ENCODE measurements around the gene ARMH1.
A peak's percentile ranks its signal among the peaks of the same experiment; 100 is the strongest.

The ARMH1 gene

GRCh38 chr1:44672254-44672955 is 2.1 kb upstream of the ARMH1 start:
- DNase-seq = peak; percentile 28

- no peak for DNase-seq
Observed at GRCh38 chr1:44672961-44673674, 1.4 kb upstream of the ARMH1 start.

- no peak for DNase-seq
Observed at GRCh38 chr1:44673675-44674112, 820 bp upstream of the ARMH1 start.

GRCh38 chr1:44675186-44675585 is 672 bp downstream of the ARMH1 start:
- DNase-seq = no peak

GRCh38 chr1:44676484-44677200 is 2.1 kb downstream of the ARMH1 start:
- DNase-seq = no peak

- peak; percentile 41 for DNase-seq
Observed at GRCh38 chr1:44677201-44677766, 2.8 kb downstream of the ARMH1 start.

- DNase-seq = no peak
Observed at GRCh38 chr1:44678120-44678519, 3.6 kb downstream of the ARMH1 start.

GRCh38 chr1:44678626-44679025 is 4.1 kb downstream of the ARMH1 start:
- DNase-seq = no peak

GRCh38 chr1:44679468-44679867 is 5.0 kb downstream of the ARMH1 start:
- DNase-seq = no peak

- DNase-seq = no peak
Observed at GRCh38 chr1:44681905-44682882, 7.7 kb downstream of the ARMH1 start.

- no peak for DNase-seq
Observed at GRCh38 chr1:44682883-44683265, 8.4 kb downstream of the ARMH1 start.

GRCh38 chr1:44684525-44684924 is 10.0 kb downstream of the ARMH1 start:
- no peak for DNase-seq

GRCh38 chr1:44685218-44685617 is 10.7 kb downstream of the ARMH1 start:
- DNase-seq = no peak

- no peak for DNase-seq
Observed at GRCh38 chr1:44685881-44686280, 11.4 kb downstream of the ARMH1 start.

GRCh38 chr1:44688760-44689446 is 14.4 kb downstream of the ARMH1 start:
- no peak for DNase-seq

- DNase-seq = no peak
Observed at GRCh38 chr1:44689447-44689765, 14.9 kb downstream of the ARMH1 start.

- no peak for DNase-seq
Observed at GRCh38 chr1:44693159-44693558, 18.6 kb downstream of the ARMH1 start.

GRCh38 chr1:44693900-44694299 is 19.4 kb downstream of the ARMH1 start:
- DNase-seq = no peak

- no peak for DNase-seq
Observed at GRCh38 chr1:44694863-44695478, 20.5 kb downstream of the ARMH1 start.

GRCh38 chr1:44695671-44696070 is 21.2 kb downstream of the ARMH1 start:
- no peak for DNase-seq

GRCh38 chr1:44696101-44696500 is 21.6 kb downstream of the ARMH1 start:
- no peak for DNase-seq

Measured in CD4-positive, alpha-beta T cell treated with Interleukin-10 for 1 hour (primary cell).